ACC112 (cell line): Measurements from ENCODE around the gene CARMIL1.

Experiments used
- H2AFZ ChIP-seq: fragments of 200-600 bp; sonication (generic); one replicate; pipeline ENCODE4 v1.6.0; 2017; ENCODE audit warnings: antibody characterized with exemption, low read length; ENCODE audit not compliant: unreplicated experiment
- H3K27ac ChIP-seq: fragments of 200-600 bp; sonication (generic); 2 replicates; pipeline ENCODE4 v1.5.1; 2014; ENCODE audit warnings: low read depth, mild to moderate bottlenecking, antibody characterized with exemption, low read length, moderate library complexity
- H3K27me3 ChIP-seq: fragments of 200-600 bp; sonication (generic); 2 replicates; pipeline ENCODE4 v1.6.1; 2014; ENCODE audit warnings: mild to moderate bottlenecking, antibody characterized with exemption, low read length, moderate library complexity, mixed read lengths; ENCODE audit not compliant: insufficient read depth
- H3K36me3 ChIP-seq: fragments of 200-600 bp; sonication (generic); 2 replicates; pipeline ENCODE4 v1.6.1; 2016; ENCODE audit warnings: mild to moderate bottlenecking, antibody characterized with exemption, low read length, moderate library complexity, mixed read lengths; ENCODE audit not compliant: insufficient read depth
- H3K4me1 ChIP-seq: fragments of 200-600 bp; sonication (generic); one replicate; pipeline ENCODE4 v1.6.1; 2016; ENCODE audit warnings: low read length, mixed read lengths; ENCODE audit not compliant: insufficient read depth, unreplicated experiment, control insufficient read depth
- H3K4me3 ChIP-seq: fragments of 200-600 bp; sonication (generic); 2 replicates; pipeline ENCODE4 v1.5.1; 2014; ENCODE audit warnings: mild to moderate bottlenecking, low read depth, low read length
- H3K79me2 ChIP-seq: fragments of 200-600 bp; sonication (generic); one replicate; pipeline ENCODE4 v1.6.0; 2016; ENCODE audit warnings: low read length; ENCODE audit not compliant: control insufficient read depth, unreplicated experiment, insufficient read depth

Gene CARMIL1

DNA sequence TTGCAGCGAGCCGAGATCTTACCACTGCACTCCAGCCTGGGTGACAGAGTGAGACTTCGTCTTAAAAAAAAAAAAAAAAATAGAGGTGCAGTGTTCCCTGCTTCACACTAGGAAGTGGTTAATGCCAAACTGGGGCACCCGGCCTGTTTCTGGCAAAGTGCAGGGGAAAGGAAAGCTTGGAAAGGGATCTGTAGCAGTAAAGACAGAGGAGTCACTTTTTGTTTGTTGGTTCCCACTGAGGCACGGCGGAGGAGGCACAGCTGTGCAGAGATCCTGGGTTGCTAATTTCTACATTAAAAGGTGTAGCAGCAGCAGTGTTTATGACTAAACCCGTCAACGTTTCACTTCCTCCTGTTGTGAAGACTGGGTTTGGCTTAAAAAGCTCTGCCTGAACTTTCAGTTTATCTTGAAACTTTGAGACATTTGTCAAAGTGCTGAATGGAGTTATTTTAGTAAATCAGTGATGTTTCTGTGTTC is 125.6 kb downstream of the CARMIL1 start:
- no peaks in the 10 kb centered on the region for H3K4me1 ChIP-seq
- peak overlapping the region; percentile 36 for H2AFZ ChIP-seq
- H3K36me3 ChIP-seq, result no peaks in the 10 kb centered on the region
- peak overlapping the region; percentile 47; the same call in 1 of the 2 replicates for H3K4me3 ChIP-seq
- no peaks in the 10 kb centered on the region for H3K79me2 ChIP-seq
- no peak overlapping the region for H3K27ac ChIP-seq
- no peaks in the 10 kb centered on the region for H3K27me3 ChIP-seq

DNA sequence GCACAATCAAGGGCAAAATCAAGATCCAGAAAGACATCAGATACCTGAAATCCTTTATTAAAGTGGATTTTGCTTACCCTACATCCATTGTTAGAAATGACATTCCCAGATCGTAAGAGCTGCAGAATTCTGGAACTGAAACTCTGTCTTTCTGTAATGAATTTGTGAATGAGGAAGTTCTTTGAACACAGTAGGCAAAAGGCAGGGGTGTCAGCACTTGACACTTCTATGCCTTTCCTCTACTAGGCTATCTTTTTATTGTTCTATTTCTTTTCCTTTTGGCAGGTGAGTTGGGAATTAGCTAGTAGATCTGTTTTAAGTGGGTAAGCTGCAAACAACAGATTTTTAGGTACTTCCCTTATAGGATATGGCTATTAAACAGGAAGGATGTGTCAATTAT is 126.3 kb downstream of the CARMIL1 start:
- no peaks in the 10 kb centered on the region for H3K79me2 ChIP-seq
- no peaks in the 10 kb centered on the region for H3K36me3 ChIP-seq
- no peak overlapping the region for H3K4me3 ChIP-seq
- H3K27ac ChIP-seq, result no peak overlapping the region
- no peaks in the 10 kb centered on the region for H3K27me3 ChIP-seq
- H3K4me1 ChIP-seq, result no peaks in the 10 kb centered on the region
- H2AFZ ChIP-seq, result no peak overlapping the region

DNA sequence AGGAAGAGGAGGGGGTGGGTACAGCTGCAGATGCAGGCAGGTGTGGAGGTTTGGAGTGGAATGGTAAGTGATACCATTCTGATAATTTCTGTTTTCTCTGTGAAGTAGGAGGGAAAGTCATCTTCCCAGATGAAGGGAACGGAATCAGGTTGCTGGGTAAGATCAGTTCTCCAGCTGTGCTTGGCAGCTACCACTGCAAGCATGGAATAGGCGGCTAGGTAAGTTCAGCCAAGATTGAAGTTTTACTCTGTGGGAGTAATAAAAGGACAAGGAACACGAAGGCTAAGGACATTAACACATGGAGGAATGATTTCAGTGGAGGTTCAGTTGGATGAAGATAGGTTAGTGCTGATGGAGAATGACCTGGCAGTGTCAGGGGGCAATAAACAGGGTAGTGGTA is 128.3 kb downstream of the CARMIL1 start:
- H3K27ac ChIP-seq, result no peak overlapping the region
- H3K36me3 ChIP-seq, result no peaks in the 10 kb centered on the region
- no peak overlapping the region for H3K4me3 ChIP-seq
- H3K27me3 ChIP-seq, result no peaks in the 10 kb centered on the region
- no peak overlapping the region for H2AFZ ChIP-seq
- no peaks in the 10 kb centered on the region for H3K4me1 ChIP-seq
- H3K79me2 ChIP-seq, result no peaks in the 10 kb centered on the region

DNA sequence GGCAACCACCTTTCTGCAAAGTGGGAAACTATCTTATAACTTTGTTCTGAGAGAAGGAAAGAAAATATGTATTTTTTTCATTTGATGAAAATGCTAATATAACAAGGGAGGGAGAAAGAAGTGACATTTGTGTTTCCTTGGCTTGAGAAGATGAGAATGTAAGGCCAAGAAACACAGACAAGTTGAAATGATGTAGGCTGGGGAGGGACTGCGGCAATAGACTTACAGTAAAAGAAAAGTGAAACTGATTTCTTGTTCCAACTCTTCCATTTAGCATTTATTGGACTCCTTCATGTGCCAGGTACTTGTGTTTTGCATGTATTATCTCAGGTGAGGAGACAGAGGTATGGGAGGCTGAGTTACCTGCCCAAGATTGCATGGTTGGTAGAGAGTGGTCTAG is 130.9 kb downstream of the CARMIL1 start:
- Histone ChIP-seq H3K27ac (no peak overlapping the region), H2AFZ (peak overlapping the region; percentile 52), H3K79me2 (no peaks in the 10 kb centered on the region), H3K36me3 (no peaks in the 10 kb centered on the region), H3K27me3 (no peaks in the 10 kb centered on the region), H3K4me1 (no peaks in the 10 kb centered on the region), H3K4me3 (peak overlapping the region; percentile 72)

DNA sequence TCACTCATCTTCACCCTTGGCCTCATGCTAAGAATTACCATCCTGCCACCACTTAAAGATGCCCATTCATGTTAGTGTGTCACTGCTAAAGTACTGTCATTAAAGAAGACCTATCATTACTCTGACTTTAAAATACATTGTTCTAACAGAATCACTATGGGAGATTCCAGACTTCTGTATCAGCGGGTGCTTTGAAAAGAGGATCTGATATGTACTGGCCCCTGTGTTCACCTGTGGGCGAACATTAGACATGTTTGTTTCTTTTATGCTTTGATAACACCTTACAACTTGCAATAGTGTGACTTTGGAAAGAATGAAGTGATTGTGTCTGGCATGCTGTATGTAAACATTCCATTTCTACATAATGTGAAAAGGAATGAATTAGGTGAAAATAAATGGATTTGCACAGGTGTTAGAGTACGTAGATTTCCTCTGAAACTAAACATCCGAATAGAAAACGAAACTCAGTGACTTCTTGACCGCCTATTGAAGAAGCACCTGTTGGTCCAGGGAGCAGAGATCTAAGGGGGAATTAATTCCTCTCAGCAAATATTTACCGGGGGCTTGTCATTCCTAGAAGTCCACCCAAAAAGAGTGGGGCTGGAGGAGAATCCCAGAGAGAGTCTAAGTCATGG is 132.3 kb downstream of the CARMIL1 start:
- Histone ChIP-seq H3K4me3 (no peak overlapping the region), H3K27me3 (no peaks in the 10 kb centered on the region), H3K79me2 (no peaks in the 10 kb centered on the region), H2AFZ (no peak overlapping the region), H3K27ac (no peak overlapping the region), H3K36me3 (no peaks in the 10 kb centered on the region), H3K4me1 (no peaks in the 10 kb centered on the region)

DNA sequence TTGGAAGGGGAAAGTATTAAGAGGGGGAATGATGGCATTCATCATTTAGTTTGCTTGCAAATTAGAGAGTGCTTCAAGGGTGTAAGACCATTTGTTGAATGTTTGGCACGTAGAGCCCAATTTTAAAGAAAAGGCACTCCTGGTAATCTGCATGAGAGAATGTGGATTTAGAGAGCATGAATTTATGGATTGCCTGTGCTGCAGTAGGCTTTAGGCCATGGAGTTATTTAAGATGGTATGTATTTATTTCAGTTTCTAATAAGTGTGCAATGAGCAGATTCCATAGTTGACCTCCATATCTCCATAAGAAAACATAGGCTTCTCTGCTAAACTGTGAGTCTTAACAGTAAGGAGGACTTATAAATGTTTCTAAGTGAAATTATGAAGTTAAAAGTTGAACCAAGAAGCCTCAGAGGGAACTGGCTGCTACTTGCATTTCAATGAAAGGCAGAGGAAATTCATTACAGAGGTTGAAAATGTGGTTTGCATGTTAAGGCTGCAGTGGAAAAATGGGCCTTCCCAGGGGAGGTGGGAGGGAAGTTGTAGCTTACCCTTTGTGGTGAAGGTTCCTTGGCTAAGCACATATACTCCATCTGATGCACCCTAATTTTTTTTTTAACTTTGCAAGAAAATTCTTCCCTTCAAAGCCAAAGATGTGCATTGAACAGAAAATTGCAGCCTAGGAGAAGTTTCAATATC is 134.2 kb downstream of the CARMIL1 start:
- Histone ChIP-seq H3K79me2 (no peaks in the 10 kb centered on the region), H3K4me1 (no peaks in the 10 kb centered on the region), H3K27ac (no peak overlapping the region), H3K27me3 (no peaks in the 10 kb centered on the region), H3K36me3 (no peaks in the 10 kb centered on the region), H2AFZ (no peak overlapping the region), H3K4me3 (no peak overlapping the region)

DNA sequence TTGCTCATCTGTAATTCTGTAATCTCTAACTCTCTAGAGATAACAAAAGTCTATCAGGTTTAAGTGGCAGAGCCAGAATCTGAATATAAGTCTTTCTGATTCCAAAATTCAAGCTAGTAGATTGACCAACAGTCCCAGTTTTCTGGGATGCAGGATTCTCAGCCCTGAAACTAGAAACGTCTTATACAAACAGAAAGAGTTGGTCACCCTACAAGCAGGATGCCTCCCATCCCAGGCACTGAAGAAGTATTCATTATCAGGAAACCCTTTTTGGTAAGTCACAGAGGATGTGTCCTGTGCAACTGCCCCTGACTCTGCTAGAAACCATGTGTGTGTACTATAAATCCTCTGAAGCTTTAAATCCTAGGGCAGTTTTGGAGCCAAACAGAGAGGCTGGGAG is 135.0 kb downstream of the CARMIL1 start:
- Histone ChIP-seq H3K4me3 (no peak overlapping the region), H3K27ac (no peak overlapping the region), H3K4me1 (no peaks in the 10 kb centered on the region), H3K36me3 (no peaks in the 10 kb centered on the region), H2AFZ (no peak overlapping the region), H3K79me2 (no peaks in the 10 kb centered on the region), H3K27me3 (no peaks in the 10 kb centered on the region)

DNA sequence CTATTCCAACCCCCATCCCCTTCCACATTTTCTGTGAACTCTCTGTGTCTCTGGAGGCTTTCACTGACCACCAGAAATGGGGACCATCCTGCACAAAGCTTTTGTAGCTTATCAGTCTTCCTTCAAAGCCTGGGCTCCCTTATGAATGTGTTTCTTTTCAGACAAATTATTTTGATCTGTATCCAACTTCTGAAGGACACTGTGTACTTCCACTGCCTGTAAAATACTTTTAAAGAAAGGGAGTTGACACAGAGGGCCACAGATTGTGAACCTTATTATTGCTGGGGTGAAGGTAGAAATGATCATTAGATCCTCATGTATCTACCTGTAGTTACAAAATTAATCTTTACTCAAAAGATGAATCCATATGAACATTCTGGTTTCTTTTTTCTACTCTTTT is 135.6 kb downstream of the CARMIL1 start:
- no peaks in the 10 kb centered on the region for H3K36me3 ChIP-seq
- H3K4me3 ChIP-seq, result no peak overlapping the region
- H3K27me3 ChIP-seq, result no peaks in the 10 kb centered on the region
- H2AFZ ChIP-seq, result no peak overlapping the region
- no peaks in the 10 kb centered on the region for H3K4me1 ChIP-seq
- no peak overlapping the region for H3K27ac ChIP-seq
- no peaks in the 10 kb centered on the region for H3K79me2 ChIP-seq

DNA sequence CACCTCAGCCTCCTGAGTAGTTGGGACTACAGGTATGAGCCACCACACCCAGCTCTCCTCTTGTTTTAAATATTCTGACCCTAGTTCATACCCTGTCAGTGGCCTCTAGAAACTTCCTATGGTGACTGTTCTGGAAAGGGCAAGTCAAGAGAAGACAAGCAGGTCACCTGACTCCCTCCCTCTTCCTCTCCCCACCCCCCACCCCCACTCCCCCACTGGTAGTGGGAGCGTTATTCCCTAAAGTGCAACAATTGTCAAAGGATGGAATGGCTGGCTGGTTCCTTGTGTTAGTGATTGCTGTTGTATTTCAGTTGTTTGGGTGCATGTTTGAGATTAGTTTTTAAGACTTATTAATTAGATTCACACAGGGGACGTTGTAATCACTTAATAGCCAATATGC is 136.1 kb downstream of the CARMIL1 start:
- Histone ChIP-seq H3K79me2 (no peaks in the 10 kb centered on the region), H3K27ac (no peak overlapping the region), H3K27me3 (no peaks in the 10 kb centered on the region), H3K4me3 (no peak overlapping the region), H2AFZ (no peak overlapping the region), H3K4me1 (no peaks in the 10 kb centered on the region), H3K36me3 (no peaks in the 10 kb centered on the region)

DNA sequence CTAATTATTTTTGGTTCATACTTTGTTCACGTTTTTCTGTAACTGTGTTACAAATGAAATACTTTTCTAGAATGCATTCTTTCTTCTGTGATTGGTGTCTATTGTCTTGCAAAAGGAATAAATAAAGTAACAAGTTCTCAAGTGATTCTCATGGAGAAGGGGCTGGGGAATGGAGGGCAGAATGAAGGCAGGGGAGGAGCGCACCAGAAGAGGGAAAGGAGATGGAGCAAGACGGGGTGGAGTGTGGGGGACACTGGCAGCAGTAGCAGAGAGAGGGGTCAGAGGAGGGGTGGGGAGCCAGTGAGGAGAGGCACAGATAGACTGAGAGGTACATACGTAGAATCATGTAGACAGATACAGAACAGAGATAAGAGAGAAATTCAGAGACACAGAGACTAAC is 136.5 kb downstream of the CARMIL1 start:
- no peak overlapping the region for H3K27ac ChIP-seq
- no peaks in the 10 kb centered on the region for H3K4me1 ChIP-seq
- no peaks in the 10 kb centered on the region for H3K79me2 ChIP-seq
- no peak overlapping the region for H3K4me3 ChIP-seq
- no peak overlapping the region for H2AFZ ChIP-seq
- H3K27me3 ChIP-seq, result no peaks in the 10 kb centered on the region
- no peaks in the 10 kb centered on the region for H3K36me3 ChIP-seq

DNA sequence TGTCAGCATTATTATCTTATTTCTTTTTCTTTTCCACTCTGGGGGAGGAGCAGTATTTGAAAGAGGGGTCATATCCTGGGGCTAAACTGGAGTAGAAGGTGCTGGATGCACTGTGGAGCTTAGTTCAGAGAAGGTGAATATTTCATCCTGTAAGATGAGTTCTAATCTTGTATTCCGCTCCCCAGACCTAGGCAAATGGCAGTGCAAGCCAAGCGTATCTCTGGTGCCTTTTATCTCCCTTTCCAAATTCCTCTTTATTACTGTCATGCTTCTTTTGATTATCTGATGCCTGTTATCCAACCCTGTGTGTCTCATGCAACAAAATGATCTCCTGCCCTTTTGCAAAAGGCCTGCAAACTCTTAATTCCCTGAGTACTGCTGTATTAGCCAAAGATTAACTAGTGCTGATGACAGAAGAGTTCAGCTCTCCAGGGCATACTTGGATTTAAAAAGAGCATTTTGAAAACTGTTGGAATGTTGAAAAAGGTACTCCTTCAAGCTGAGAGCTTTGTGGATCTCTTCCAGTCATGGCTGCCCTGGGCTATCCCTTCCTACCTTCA is 138.0 kb downstream of the CARMIL1 start:
- H3K4me1 ChIP-seq, result no peaks in the 10 kb centered on the region
- H2AFZ ChIP-seq, result no peak overlapping the region
- no peaks in the 10 kb centered on the region for H3K27me3 ChIP-seq
- no peaks in the 10 kb centered on the region for H3K36me3 ChIP-seq
- H3K27ac ChIP-seq, result no peak overlapping the region
- no peaks in the 10 kb centered on the region for H3K79me2 ChIP-seq
- H3K4me3 ChIP-seq, result no peak overlapping the region
